GM19240 (cell line): ENCODE measurements around the gene CUL4A.
A peak's percentile ranks its signal among the peaks of the same experiment; 100 is the strongest.
"Not testable (repeated sequence)": the region's sequence is repeated elsewhere in the genome, so short reads cannot be mapped to it uniquely, and the experiment has no call there.

Experiments
- DNase-seq: peaks from one replicate; pipeline ENCODE4 v3.0.0; 2011; ENCODE audit warnings: low spot score; ENCODE audit not compliant: insufficient read length

The CUL4A gene

DNA sequence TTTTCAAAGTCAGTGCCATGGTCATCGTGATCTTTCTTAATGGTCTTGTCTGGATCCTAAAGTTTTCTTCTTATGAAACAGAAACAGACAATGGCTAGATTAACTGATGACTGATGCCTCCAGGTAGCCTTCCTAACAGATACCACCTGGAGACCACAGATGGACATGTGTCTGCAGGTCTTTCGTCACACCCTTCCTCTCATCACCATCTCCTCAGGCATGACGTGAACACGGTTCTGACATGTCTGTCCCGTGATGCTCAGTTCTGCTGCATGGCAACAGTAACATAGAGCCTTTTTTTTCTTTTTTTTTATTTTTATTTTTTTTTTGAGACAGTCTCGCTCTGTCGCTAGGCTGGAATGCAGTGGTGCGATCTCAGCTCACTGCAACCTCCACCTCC lies 74.5 kb downstream of the CUL4A start:
- DNase-seq = no peak

DNA sequence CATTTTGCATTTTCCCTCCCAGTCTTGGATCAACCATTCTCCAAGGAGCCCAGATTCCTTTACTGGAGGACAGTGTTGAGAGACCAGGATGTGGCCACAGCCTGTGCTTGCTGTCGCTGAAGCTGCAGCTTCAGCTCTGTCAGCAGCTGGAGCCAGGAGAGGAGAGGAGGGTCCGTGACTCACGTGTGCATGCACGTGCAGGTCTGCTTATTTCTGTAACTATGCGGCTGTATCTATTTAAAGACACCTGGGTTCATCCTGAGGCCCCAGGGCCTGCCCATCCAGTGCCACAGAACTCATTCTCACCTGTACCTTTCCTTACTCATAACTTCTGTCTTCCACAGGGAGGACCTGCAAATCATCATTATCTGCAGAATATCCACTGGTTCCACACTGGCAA lies 79.5 kb downstream of the CUL4A start:
- DNase-seq = no peak

DNA sequence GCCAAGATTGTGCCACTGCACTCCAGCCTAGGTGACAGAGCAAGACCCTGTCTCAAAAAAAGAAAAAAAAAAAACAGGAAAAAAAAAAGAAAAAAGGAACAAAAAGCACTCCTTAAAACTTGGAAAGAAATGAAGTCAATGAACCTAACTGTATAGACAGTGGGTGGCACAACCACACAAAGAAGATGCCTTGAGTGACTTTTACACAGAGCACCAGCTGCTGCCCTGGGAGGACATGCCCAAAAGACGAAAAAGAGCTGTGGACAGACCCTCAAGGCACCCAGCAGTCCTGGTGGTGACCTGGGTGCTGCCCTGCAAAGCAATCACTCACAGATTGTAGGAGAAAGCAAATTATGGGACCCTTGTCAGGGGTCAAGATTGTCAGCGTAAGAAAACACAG lies 81.7 kb downstream of the CUL4A start:
- no peak for DNase-seq

- no peak for DNase-seq
Observed at GRCh38 chr13:113292021-113292862, 82.8 kb downstream of the CUL4A start.

- DNase-seq = no peak
Observed at GRCh38 chr13:113293686-113294085, 84.3 kb downstream of the CUL4A start.

DNA sequence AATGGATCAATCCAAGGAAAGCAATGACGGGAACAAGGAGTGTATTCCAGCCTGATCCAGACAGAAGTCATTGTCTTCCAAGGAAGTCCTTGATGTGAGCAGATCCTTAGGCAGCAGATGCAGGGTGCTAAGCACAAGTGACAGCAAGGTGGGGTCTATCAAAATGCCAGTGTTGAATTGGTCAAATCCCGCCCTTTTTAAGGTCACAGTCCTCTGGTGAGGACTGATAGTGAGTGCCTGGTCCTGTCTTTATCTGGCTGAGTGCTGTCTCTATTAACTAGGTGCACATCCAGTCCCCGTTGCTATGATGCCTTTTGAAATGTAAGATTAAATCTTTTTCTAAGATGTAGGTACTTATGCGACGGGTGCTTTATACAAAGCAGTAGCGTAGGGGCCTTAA lies 86.4 kb downstream of the CUL4A start:
- no peak for DNase-seq

- DNase-seq = peak; percentile 94
Observed at GRCh38 chr13:113296823-113297369, 87.5 kb downstream of the CUL4A start, which contains the start of gene LAMP1. Gene LAMP1 (plus strand): TSS chr13:113297239. CDS start chr13:113297435, 196 bp downstream.

- DNase-seq = peak; percentile 25
Observed at GRCh38 chr13:113297370-113298042, 88.1 kb downstream of the CUL4A start.

DNA sequence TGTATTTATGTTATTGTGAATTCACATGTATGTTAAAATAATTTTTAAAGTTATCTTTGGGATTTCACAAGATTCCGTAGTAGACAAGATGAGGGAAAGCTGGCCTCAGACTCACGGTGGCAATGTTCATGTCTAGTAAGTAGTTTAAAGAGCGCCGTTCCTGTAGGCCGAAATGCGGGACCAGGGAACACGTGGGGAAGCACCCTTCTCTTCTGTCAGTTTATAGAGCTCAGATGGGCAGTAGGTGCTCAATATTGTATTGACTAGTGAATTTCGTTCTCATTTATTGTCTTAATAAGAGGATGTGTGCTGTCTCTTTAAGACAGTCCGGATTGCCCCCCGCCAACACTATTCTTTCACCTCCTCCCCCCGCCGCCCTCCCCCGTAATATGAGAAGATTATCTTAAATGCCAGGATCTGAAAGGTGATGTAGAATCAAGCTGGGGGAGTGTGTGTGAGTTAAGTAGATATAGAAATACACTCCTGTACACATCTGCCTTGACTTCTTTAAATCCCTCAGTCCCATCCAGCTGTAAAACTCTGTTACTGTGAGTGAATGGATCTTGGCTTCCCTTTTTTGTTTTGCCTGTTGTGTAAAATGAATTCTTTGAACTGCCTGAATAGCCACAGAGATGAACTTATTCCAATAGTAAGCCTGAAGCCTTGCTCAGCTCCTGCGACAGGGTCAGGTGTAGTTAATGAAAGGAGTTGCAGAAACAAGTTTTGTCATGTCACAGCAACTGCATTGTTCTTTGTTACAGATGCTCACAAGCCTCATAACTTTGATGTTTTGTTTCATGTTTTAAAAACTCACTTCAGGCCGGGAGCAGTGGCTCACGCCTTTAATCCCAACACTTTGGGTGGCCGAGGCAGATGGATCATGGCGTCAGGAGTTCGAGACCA lies 88.9 kb downstream of the CUL4A start:
- DNase-seq = no peak

GRCh38 chr13:113299951-113300350 lies 90.5 kb downstream of the CUL4A start:
- no peak for DNase-seq

GRCh38 chr13:113302986-113303385 lies 93.6 kb downstream of the CUL4A start:
- no peak for DNase-seq

GRCh38 chr13:113304121-113304520 lies 94.7 kb downstream of the CUL4A start:
- no peak for DNase-seq

- DNase-seq = no peak
Observed at GRCh38 chr13:113305208-113305607, 95.8 kb downstream of the CUL4A start.

GRCh38 chr13:113307491-113307890 lies 98.1 kb downstream of the CUL4A start:
- DNase-seq = no peak

- DNase-seq = no peak
Observed at GRCh38 chr13:113309473-113309872, 100.1 kb downstream of the CUL4A start.

DNA sequence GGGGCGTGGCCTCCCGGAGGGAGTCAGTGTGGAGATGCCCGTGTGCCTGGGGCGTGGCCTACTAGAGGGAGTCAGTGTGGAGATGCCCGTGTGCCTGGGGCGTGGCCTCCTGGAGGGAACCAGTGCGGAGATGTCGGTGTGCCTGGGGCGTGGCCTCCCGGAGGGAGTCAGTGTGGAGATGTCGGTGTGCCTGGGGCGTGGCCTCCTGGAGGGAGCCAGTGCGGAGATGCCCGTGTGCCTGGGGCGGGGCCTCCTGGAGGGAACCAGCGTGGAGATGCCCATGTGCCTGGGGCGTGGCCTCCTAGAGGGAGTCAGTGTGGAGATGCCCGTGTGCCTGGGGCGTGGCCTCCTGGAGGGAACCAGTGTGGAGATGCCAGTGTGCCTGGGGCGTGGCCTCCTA lies 104.7 kb downstream of the CUL4A start:
- not testable (repeated sequence) for DNase-seq

DNA sequence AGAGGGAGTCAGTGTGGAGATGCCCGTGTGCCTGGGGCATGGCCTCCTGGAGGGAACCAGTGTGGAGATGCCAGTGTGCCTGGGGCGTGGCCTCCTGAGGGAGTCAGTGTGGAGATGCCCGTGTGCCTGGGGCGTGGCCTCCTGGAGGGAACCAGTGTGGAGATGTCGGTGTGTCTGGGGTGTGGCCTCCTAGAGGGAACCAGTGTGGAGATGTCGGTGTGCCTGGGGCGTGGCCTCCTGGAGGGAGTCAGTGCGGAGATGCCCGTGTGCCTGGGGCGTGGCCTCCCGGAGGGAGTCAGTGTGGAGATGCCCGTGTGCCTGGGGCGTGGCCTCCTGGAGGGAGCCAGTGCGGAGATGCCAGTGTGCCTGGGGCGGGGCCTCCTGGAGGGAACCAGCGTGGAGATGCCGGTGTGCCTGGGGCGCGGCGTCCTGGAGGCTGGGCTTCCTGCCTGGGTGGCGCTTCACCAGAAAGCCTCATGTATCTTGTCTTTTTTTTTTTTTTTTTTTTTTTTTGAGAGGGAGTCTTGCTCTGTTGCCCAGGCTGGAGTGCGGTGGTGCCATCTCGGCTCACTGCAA lies 105.6 kb downstream of the CUL4A start:
- DNase-seq = not testable (repeated sequence)

GRCh38 chr13:113315992-113316391 lies 106.6 kb downstream of the CUL4A start:
- no peak for DNase-seq
